ENCODE measurements around the gene BCL11A. TPM values are rescaled to one million over a fixed set of nuclear protein-coding genes. Genes with fewer than 3 reads are reported as not detected.

Gene BCL11A
- polyA plus RNA-seq, 2 of the 4 experiments (the other 2 are of a cell fraction), result 0.12 to 0.13 TPM

- no peak overlapping the region for H3K27ac ChIP-seq
- WGBS (ENCODE audit: missing lambda C conversion rate), result 2% methylated on average over 9 of the region's 13 CpGs
- no peaks in the 10 kb centered on the region for H3K9me3 ChIP-seq
- H3K4me3 ChIP-seq, result peak overlapping the region; percentile 63
- POLR2A ChIA-PET, result interaction anchor here (1.0 kb wide), 1 partner anchor 484 kb away, joined by 4 read pairs; no protein-coding TSS in a partner anchor
- no peak for ATAC-seq
- H3K4me2 ChIP-seq, result peak overlapping the region; percentile 99
- no peak for DNase-seq (ENCODE audit: low read depth in 1 of 2, low spot score in 1 of 2)
- CTCF ChIA-PET, result interaction anchor here (0.6 to 2.6 kb wide), 37 partner anchors 9 to 1979 kb away, joined by 3 to 37 read pairs (median 3); no protein-coding TSS in a partner anchor
- TF ChIP-seq ZC3H11A (IDR thresholded peaks at IDR 0.05), result no peak
- TF ChIP-seq HOXB13 (CRISPR knock-in tag; IDR thresholded peaks at IDR 0.05; ENCODE audit: low read depth), result no peak
- TF ChIP-seq NR3C1 (IDR thresholded peaks at IDR 0.05), result no peak
- TF ChIP-seq EHMT2 (IDR thresholded peaks at IDR 0.05; ENCODE audit: low read depth), result no peak
- TF ChIP-seq RNF2 (IDR thresholded peaks at IDR 0.05; ENCODE audit: borderline replicate concordance, low read depth), result no peak; the same call in 1 of the 2 replicates
- no peak for TF ChIP-seq HEYL (CRISPR knock-in tag; IDR thresholded peaks at IDR 0.05)
- TF ChIP-seq PBX3 (IDR thresholded peaks at IDR 0.05), result no peak
- TF ChIP-seq FOSB (CRISPR knock-in tag; IDR thresholded peaks at IDR 0.05), result no peak
- no peak for TF ChIP-seq SMC3 (IDR thresholded peaks at IDR 0.05)
- TF ChIP-seq TP53 (CRISPR knock-in tag; IDR thresholded peaks at IDR 0.05), result no peak
- no peak for TF ChIP-seq CTCF (IDR thresholded peaks at IDR 0.05)
- TF ChIP-seq CBX2 (IDR thresholded peaks at IDR 0.05; ENCODE audit: borderline replicate concordance, low read depth), result no peak
- no peak for TF ChIP-seq MAFK (IDR thresholded peaks at IDR 0.05; ENCODE audit: partially characterized antibody)
- no peak for TF ChIP-seq GATA3 (IDR thresholded peaks at IDR 0.05; ENCODE audit: borderline replicate concordance)
- no peak for TF ChIP-seq REST (IDR thresholded peaks at IDR 0.05)
- H3K4me1 ChIP-seq, result peaks cover 29% of the 10 kb centered on the region
- no peak for FAIRE-seq
Measured at GRCh38 chr2:60549928-60550177, 3.6 kb downstream of the BCL11A start.

- DNase-seq (ENCODE audit: low read depth in 1 of 2, low spot score in 1 of 2), result no peak
- peak; percentile 98 for TF ChIP-seq RNF2 (IDR thresholded peaks at IDR 0.05; ENCODE audit: borderline replicate concordance, low read depth)
- TF ChIP-seq NPAS2 (CRISPR knock-in tag; IDR thresholded peaks at IDR 0.05; ENCODE audit: borderline replicate concordance), result no peak
- TF ChIP-seq RAD21 (conservative IDR thresholded peaks at IDR 0.05 in 1 of 2, IDR thresholded peaks at IDR 0.05 in 1 of 2), result no peak
- peak; percentile 6 for TF ChIP-seq ZFP36 (IDR thresholded peaks at IDR 0.05; ENCODE audit: borderline replicate concordance, partially characterized antibody)
- no peak for TF ChIP-seq CTCF (IDR thresholded peaks at IDR 0.05)
- no peak for TF ChIP-seq MYC (IDR thresholded peaks at IDR 0.05; ENCODE audit: borderline replicate concordance, low read length)
- no peak for TF ChIP-seq RCOR1 (IDR thresholded peaks at IDR 0.05; ENCODE audit: low read depth, low read length)
- no peak for TF ChIP-seq NFE2L2 (conservative IDR thresholded peaks at IDR 0.05; ENCODE audit: low read length)
- Histone ChIP-seq H3K27ac (no peak overlapping the region), H3K4me3 (peak overlapping the region; percentile 63), H3K4me1 (peaks cover 29% of the 10 kb centered on the region), H3K4me2 (peak overlapping the region; percentile 99), H3K9me3 (no peaks in the 10 kb centered on the region)
- no peak for FAIRE-seq
- ChIA-PET POLR2A (interaction anchor here (1.0 kb wide), 1 partner anchor 483 kb away, joined by 4 read pairs; no protein-coding TSS in a partner anchor), CTCF (interaction anchor here (0.6 to 2.6 kb wide), 23 partner anchors 9 to 1978 kb away, joined by 3 to 37 read pairs (median 4); no protein-coding TSS in a partner anchor)
- WGBS (ENCODE audit: missing lambda C conversion rate), result 17% methylated on average over 40 of the region's 40 CpGs
- peak in 1 of 2 experiments; percentile 7; a peak in 3 of 6 replicates for ATAC-seq
Measured at GRCh38 chr2:60549238-60549927, 4.1 kb downstream of the BCL11A start.
